Measurements from ENCODE around the gene PTPRM.

- no peak for TF ChIP-seq POLR2A (IDR thresholded peaks at IDR 0.05; ENCODE audit: low read length)
- no peak for TF ChIP-seq ELK1 (IDR thresholded peaks at IDR 0.05; ENCODE audit: low read depth, low read length)
These were observed 9.1 kb upstream of the PTPRM start for GRCh38 chr18:7557973-7558372.
